ENCODE measurements around the gene CDH4. TPM values are rescaled to one million over a fixed set of nuclear protein-coding genes. Genes with fewer than 3 reads are reported as not detected.
"Not testable (repeated sequence)": the region's sequence is repeated elsewhere in the genome, so short reads cannot be mapped to it uniquely, and the experiment has no call there.

The CDH4 gene
- total and polyA plus RNA-seq, 2 donors (not counting 3 experiments of a cell fraction or from before 2014, with no cell fraction given): 0.17 to 0.51 TPM

GRCh38 chr20:61853073-61854005 lies 601.3 kb downstream of the CDH4 start:
- no peak overlapping the region for H2AFZ ChIP-seq (ENCODE audit: low read depth, low read length)
- intact Hi-C loops (cut with micrococcal nuclease): no loop called here
- POLR2A ChIA-PET: no interaction called here
- no TSS peak for BruUV-seq (replicated peaks)
- no peak for TF ChIP-seq JUN (IDR thresholded peaks at IDR 0.05; ENCODE audit: borderline replicate concordance, insufficient read depth, insufficient read length, low read depth)
- no peak for TF ChIP-seq POLR2AphosphoS5 (IDR thresholded peaks at IDR 0.05; ENCODE audit: insufficient read depth, low read depth, low read length)
- TF ChIP-seq, protein P1, sequence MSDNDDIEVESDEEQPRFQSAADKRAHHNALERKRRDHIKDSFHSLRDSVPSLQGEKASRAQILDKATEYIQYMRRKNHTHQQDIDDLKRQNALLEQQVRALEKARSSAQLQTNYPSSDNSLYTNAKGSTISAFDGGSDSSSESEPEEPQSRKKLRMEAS (IDR thresholded peaks at IDR 0.05; ENCODE audit: insufficient read depth, insufficient read length): no peak
- TF ChIP-seq EZH2 (IDR thresholded peaks at IDR 0.05; ENCODE audit: borderline replicate concordance, low read depth, low read length, severe bottlenecking): no peak
- H3K9me3 ChIP-seq (replicated peaks; ENCODE audit: control insufficient read depth, insufficient read depth, low read length): no peaks in the 10 kb centered on the region
- CTCF ChIA-PET: no interaction called here
- no peaks in the 10 kb centered on the region for H4K20me1 ChIP-seq (replicated peaks; ENCODE audit: control insufficient read depth, extremely low read depth, insufficient read depth, low read length)
- H3K36me3 ChIP-seq (ENCODE audit: control insufficient read depth in 2 of 2, extremely low read depth in 1 of 2, insufficient read depth in 2 of 2, low read length in 2 of 2): no peaks in the 10 kb centered on the region
- no peak overlapping the region for H3K4me2 ChIP-seq (ENCODE audit: insufficient read depth, low read length)
- H3K9ac ChIP-seq (replicated peaks; ENCODE audit: extremely low read depth, insufficient read depth, low read length): no peak overlapping the region
- H3K27ac ChIP-seq (ENCODE audit: insufficient read depth, low read depth, low read length): no peak overlapping the region
- DNase-seq (ENCODE audit: low read depth, low spot score): no peak
- no peaks in the 10 kb centered on the region for H3K79me2 ChIP-seq (ENCODE audit: control insufficient read depth, insufficient read depth, low read length)
- H3K27me3 ChIP-seq (ENCODE audit: control insufficient read depth in 2 of 2, insufficient read depth in 2 of 2, low read length in 2 of 2): no peaks in the 10 kb centered on the region
- no peaks in the 10 kb centered on the region for H3K9me1 ChIP-seq (replicated peaks; ENCODE audit: control insufficient read depth, extremely low read depth, insufficient read depth, low read length)
- H3K4me1 ChIP-seq (ENCODE audit: control insufficient read depth, extremely low read depth, insufficient read depth, low read length): no peaks in the 10 kb centered on the region
- dilution Hi-C loops (cut with MboI; ENCODE audit: extremely low pct_ligation_motif_present, low sequenced_read_pairs): no loop called here
- H3K4me3 ChIP-seq (replicated peaks in 1 of 3; ENCODE audit: insufficient read depth in 1 of 3, low read depth in 1 of 3, low read length in 3 of 3): no peak overlapping the region
- no peak for FAIRE-seq

- POLR2A ChIA-PET; FAIRE-seq; H4K20me1 ChIP-seq (replicated peaks; ENCODE audit: control insufficient read depth, extremely low read depth, insufficient read depth, low read length); H3K27ac ChIP-seq (ENCODE audit: insufficient read depth, low read depth, low read length); CTCF ChIA-PET; H3K9me3 ChIP-seq (replicated peaks; ENCODE audit: control insufficient read depth, insufficient read depth, low read length); H3K27me3 ChIP-seq (ENCODE audit: control insufficient read depth in 2 of 2, insufficient read depth in 2 of 2, low read length in 2 of 2); H3K79me2 ChIP-seq (ENCODE audit: control insufficient read depth, insufficient read depth, low read length); H3K9ac ChIP-seq (replicated peaks; ENCODE audit: extremely low read depth, insufficient read depth, low read length); dilution Hi-C loops (cut with MboI; ENCODE audit: extremely low pct_ligation_motif_present, low sequenced_read_pairs); DNase-seq (ENCODE audit: low read depth, low spot score); H3K4me1 ChIP-seq (ENCODE audit: control insufficient read depth, extremely low read depth, insufficient read depth, low read length); H3K9me1 ChIP-seq (replicated peaks; ENCODE audit: control insufficient read depth, extremely low read depth, insufficient read depth, low read length); H2AFZ ChIP-seq (ENCODE audit: low read depth, low read length); H3K4me3 ChIP-seq (replicated peaks in 1 of 3; ENCODE audit: insufficient read depth in 1 of 3, low read depth in 1 of 3, low read length in 3 of 3); H3K36me3 ChIP-seq (ENCODE audit: control insufficient read depth in 2 of 2, extremely low read depth in 1 of 2, insufficient read depth in 2 of 2, low read length in 2 of 2); BruUV-seq (replicated peaks); H3K4me2 ChIP-seq (ENCODE audit: insufficient read depth, low read length); intact Hi-C loops (cut with micrococcal nuclease): not testable (repeated sequence)
These were observed 602.5 kb downstream of the CDH4 start for GRCh38 chr20:61854538-61854937.

Measured in endothelial cell of umbilical vein (primary cell).